Activated CD4-positive, CD25-positive, alpha-beta regulatory T cell treated with anti-CD3 and anti-CD28 coated beads, Interleukin-2, amount 50 U/mL, for 24 hours (primary cell): ENCODE results near the gene HIGD1A.

Source experiments
- ATAC-seq, 2 donors: fragments of 150-1000 bp; cut with Tn5 transposase; one replicate each; pipeline ENCODE4 v1.10.0; 2021; ENCODE audit warnings: mild to moderate bottlenecking in 1 of 2, moderate library complexity in 1 of 2

Gene HIGD1A

DNA sequence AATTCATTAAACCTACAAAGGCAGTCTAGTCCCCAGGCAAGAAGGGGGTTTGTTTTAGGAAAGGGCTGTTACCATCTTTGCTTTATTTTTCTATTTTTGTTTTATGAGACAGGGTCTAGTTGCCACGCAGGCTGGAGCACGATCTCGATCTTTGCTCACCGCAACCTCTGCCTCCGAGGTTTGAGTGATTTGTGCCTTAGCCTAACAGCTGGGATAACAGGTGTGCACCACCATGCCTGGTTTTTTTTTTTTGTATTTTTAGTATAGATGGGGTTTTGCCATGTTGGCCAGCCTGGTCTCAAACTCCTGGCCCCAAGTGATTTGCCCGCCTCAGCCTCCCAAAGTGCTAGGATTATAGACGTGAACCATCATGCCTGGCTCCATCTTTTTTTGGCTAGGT, 4.9 kb downstream of the HIGD1A start:
- ATAC-seq, result no peak

DNA sequence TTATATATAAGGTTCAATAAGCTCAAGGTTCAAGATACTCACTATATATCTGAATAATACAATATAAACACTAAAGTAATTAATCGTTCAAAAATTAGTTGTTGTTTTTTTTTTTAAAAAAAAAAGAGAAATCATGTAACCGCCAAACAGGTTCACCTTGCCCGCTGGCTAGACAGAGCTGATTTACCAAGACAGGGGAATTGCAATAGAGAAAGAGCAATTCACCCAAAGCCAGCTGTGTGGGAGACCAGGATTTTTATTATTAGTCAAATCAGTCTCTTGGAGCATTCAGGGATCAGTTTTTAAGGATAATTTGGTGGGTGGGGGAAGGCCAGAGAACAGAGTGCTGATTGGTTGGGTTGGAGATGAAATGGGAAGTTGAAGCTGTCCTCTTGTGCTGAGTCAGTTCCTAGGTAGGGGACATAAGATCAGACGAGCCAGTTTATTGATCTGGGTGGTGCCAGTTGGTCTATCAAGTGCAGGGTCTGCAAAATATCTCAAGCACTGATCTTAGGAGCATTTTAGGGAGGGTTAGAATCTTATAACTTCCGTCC, 7.9 kb downstream of the HIGD1A start:
- no peak for ATAC-seq

DNA sequence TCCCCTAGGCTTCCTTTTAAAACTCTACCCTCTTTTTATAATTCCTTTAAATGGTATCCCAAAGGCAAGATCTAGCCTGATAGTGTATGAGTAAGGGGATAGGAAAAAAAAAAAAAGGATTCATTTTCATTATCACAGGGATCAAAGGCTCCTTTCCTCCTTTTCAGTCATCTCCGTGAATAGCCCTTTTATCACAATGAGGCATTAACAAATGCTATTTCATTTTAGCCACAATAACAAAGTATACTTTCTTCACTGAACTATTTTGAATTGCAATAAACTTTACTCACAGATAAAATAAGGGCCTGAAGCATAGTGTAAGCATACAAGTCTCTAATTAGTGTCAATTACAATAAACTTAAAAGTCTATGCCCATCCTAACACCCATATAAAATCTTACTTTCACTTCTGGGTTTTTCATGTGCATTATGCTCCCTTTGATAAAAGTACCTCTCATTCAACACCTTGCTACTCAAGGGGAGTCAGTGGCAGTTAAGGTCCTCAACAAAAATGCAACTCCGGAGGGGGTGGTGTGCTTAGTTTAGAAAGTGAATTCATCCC, 8.6 kb downstream of the HIGD1A start:
- ATAC-seq, result no peak

DNA sequence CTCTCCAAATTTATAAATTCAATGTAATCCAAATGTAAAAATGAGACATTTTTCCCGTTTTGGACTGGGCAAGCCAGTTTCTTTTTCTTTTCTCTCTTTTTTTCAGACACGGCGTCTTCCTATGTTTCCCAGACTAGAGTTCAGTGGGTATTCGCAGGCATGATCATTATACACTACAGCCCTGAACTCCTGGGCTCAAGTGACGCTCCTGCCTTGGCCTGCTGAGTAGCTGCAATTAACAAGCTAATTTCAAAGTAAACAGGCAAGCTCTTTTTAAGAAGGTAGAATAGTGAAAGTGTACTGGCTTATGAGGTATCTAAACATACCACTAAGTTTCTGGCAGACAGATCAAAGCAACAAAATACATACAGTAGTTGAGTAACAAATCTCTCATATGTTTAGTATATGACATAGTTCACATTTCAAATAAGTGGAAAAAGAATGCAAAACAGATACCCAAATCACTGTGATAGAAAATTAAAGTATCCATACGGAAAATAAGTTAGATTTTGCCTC, 13.5 kb downstream of the HIGD1A start:
- ATAC-seq, result no peak

DNA sequence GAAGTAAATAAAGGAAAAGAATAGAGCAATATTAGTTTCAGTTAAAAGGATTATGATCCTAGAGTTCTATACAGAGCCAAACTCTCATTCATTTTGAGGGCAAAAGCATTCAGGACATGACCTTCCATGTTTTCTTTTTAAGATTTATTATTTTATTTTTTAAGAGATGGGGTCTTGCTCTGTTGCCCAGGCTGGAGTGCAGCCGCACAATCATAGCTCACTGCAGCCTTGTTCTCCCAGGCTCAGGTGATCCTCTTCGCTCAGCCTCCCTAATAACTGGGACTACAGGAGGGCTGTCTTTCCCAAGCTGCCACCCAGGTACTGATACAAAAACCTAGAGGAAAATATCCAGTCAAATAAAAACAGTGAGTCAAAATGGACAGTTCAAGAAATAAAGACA, 17.7 kb downstream of the HIGD1A start:
- no peak for ATAC-seq

DNA sequence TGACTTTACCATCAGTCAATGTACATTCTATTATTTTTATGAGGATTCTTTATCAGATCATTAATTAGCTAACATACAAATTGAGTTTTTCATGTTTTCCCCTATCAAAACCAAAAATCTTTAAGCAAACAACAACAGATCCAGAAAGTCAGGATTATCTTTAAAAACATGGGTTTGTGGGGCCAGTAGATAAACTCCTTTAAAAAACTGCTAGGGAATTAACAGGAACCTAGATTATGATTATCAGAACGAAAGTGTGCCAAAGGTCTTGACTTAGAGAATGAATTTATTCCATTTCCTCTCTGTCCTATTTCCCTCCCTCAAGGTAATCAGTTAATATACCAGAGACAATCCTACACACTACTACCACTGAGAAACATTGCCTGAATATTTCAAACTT, 18.1 kb downstream of the HIGD1A start:
- no peak for ATAC-seq

DNA sequence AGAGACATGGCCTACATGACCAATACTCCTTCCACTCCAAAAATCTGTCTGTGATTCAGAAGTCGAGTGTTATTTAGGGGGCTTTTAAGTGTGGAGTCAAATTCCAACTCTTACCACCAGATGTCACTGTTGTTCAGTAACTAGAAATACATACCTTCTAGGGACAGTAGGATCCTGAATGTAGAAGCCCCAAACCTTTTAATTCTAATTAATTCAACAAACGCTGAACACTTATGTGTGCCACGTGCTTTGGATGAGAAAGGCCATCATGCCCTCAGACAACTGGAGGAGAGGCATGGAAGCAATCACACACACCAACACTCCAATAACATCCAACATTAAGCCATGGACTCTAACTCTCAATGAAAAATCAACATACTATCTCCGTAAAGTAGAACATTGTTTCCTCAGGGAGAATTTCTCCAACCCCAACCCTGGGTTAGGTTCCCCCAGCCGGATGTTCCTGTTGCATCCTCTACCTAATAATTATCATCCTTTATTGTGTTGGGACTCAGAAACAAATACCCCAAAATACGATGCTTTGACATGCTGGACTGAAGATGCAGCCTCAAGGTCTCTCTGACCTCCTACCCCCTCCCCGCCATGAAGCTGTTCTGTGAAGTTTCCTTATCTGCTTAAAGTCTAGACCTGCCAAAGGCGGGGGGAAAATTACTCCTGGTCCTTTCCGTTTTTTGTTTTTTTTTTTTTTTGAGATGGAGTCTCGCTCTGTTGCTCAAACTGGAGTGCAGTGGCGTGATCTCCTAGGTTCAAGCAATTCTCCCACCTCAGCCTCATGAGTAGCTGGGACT, 23.2 kb downstream of the HIGD1A start:
- peak; percentile 64 to 70 for ATAC-seq

DNA sequence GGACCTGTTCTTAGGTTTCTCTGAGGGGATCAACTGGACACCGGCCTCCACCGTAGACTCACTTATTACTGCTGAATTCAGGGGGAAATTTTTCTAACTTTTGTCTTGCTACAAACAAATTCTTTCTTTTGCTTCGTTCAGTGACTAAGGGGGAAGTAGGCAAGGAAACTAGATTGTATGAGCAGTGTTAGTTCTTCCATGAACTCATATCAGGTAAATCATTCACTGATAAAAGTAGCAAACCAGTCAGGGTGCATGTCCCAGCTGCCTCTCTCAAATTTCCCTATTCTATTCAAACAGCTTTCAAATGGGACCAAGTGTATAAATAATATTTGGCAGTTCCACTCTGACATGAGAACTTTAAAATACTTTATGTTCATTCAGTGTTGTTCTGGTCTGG, 23.9 kb downstream of the HIGD1A start:
- no peak for ATAC-seq

DNA sequence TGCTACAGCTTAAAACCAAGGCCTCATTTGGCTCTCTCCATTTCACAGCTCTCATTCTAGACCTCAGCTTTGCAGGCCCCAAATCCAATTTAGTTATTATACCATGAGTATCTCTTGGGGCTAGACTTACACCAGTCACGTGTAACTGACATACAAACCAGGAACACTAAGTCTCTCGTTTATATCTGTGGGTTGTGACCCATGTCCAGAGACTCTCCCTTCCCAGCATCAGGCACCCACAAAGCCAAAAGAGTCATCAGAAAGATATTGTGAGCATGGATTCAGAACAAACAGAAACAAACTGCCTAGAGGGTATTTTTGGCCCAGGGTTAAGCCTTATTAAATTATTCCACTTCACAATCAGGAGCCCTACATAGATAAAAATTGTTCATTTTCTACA, 25.6 kb downstream of the HIGD1A start:
- ATAC-seq, result no peak

DNA sequence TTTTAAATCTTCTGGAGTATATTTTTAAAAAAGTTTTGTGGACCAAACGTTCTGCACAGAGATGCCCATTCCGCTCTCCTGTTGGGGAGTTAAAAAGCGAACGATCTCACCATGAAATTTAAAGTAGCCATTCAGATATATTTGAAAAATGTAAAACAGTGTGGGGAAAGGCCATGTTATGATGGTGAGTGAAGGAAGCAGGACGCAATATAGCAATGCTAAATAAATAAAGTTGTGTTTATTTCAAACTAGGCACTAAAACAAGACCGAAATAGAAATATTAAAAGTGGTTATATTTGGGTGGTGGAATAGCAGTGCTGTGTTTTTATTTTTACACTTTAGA, 30.9 kb downstream of the HIGD1A start:
- no peak for ATAC-seq

DNA sequence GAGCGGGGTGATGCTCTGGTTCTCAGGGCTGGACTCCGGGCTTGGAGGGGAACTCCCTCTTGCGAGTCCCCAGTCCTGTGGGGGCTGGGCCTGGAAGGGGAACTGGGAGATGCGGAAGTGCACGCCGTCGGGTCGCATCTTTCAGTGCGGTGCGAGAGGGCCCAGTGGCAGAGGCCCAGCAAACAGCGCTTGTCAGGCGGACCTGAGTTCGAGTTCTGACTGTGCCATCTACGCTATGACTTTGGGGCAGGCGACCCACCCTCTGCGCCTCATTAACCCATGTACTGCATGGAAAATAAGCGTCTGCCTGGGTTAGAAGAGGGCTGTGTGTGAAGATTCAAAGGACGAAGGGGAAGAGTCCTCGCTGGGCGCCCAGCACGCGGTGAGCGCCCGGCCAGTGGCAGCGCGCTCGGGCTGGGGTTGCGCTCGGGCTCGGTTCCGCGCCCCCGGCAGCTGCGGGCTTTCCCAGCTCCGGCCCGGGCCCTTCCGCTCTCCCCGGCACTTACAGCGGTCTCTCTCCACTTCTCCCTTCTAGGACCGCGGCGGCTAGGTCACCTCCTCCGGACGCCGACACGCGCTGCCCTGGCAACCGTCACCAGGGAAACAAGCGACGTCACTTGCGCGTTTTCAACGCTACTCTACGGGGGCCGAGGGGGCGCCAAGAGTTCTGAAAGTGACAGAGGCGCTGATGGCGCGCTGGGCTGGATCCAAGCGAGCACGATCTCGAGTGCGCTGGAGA, 31.5 kb downstream of the HIGD1A start, which contains the start of gene CCDC13:
TSS of gene CCDC13 (minus strand) at position 584 of the 739 bp plus-strand sequence. CDS start 14,908 bp downstream, outside the sequence.
- peak; percentile 94 to 95 for ATAC-seq

DNA sequence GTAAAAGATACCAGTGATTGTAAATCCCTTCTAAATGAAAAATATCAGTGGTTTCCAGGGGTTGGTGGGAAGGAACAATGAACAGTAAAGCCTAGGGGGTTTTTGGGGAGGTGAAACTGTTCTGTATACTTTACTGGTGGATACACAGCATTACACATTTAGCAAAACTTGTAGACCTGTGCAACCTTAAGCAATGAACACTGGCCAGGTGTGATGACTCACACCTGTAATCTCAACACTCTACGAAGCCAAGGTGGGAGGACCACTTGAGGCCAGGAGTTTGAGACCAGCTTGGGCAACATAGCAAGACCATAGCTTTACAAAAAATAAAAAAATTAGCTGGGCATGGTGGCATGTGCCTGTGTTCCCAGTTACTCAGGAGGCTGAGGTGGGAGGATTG, 33.0 kb downstream of the HIGD1A start:
- no peak for ATAC-seq

DNA sequence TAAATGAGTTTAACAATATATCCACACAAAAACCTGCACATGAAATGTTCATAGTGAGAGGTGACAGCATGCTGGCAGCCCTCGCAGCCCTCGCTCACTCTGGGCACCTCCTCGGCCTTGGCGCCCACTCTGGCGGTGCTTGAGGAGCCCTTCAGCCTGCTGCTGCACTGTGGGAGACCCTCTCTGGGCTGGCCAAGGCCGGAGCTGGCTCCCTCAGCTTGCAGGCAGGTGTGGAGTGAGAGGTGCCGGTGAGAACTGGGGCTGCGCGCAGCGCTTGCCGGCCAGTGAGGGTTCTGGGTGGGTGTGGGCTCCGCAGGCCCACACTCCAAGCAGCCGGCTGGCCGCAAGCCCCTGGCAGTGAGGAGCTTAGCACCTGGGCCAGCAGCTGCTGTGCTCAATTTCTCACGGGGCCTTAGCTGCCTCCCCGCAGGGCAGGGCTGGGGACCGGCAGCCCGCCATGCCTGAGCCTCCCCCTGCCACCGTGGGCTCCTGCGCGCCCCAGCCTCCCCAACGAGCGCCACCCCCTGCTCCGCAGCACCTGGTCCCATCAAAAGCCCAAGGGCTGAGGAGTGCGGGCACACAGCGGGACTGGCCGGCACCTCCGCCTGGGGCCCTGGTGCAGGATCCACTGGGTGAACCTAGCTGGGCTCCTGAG, 34.7 kb downstream of the HIGD1A start:
- no peak for ATAC-seq

DNA sequence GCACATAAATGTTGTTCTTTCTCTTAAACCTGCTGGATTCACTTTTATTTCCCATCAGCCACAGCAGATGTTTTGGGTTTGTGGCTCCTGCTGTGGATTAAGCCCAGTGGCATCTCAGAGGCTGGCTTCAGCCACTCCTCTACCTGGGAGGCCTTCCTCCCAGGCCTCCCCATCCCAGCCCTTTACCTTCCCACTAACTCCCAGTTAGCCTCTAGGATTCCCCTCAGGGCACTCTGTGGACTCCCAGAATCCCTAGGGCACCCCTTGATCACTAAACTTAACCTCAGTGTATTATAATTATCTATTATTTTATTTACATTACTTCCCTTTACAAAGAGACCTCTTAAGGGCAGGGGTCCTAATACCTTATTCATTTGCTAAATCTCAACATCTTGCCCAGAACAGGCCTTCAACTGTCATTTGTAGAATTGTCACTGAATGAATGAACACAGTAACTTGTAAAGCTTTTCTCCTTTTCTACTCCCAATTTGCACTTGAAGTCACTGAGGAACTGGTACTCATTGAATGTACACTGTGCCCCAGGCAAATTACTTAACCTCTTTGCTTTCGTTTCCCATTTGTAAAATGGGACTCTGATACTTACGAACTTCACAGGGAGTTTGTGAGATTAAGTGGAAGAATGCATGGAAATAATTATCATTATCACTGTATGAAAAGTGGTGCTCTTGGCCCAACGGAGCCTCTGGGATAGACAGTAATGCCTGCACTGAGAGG, 39.6 kb downstream of the HIGD1A start:
- ATAC-seq, result no peak

DNA sequence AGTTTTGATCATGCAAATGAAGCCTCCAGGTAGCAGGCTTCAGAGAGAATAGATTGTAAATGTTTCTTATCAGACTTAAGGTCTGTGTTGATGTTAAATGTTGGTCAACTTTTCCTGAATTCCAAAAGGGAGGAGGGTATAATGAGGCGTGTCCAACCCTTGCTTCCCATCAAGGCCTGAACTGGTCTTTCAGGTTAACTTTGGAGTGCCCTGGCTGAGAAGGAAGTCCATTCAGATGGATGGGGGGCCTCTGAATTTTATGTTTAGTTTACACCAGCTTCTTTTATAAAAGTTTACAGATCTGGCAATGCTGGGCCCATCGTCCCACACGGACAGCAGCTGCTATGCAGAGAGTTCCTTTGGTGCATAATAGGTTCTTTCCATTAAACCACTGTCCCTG, 40.2 kb downstream of the HIGD1A start:
- no peak for ATAC-seq

DNA sequence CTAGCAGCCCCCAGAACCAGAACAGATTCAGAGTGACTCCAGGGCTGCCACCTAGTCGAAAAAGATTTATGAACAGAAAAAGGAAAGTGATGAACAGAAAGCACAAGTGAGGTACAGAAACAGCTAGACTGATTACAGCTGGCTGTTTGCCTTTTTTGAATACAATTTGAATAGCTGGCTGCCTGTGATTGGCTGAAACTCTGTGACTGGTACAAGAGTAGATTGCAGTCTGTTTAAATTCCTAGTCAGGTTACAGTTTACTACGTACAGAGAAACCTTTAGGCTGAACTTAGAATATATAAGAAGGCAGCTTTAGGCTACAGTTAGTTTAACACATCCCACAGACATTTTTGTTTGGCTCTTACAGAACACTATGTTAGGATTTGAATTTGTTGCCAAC, 41.3 kb downstream of the HIGD1A start:
- ATAC-seq, result no peak

DNA sequence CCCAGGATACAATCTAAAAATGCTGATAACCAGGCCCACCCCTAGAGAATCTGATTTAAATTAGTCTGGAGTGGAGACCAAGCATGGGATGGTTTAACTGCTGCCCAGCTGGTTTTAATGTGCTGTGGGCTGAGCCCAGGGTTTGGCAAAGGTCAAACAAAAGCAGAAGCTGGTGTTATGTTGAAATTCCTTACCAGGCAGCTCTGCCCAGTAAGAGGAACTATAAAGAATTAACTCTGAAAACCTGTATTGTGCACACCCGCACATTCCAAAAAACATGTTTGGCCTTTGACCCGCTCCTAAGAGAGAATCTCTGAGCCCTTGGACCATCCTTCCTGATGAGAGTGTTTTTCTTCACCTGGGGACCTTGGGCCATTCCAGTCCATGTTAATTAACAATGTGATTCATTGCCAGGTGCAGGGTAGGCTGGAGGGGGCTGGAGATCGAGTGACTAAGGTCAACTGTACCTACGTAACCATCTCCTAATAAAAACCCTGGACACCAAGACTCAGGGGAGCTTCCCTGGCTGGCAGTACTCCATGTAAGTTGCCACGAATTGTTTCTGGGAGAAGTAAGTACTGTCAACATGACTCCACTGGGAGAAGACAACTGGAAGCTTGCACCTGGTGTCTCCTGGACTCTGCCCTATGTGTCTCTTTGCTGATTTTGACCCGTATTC, 42.1 kb downstream of the HIGD1A start:
- ATAC-seq, result no peak

DNA sequence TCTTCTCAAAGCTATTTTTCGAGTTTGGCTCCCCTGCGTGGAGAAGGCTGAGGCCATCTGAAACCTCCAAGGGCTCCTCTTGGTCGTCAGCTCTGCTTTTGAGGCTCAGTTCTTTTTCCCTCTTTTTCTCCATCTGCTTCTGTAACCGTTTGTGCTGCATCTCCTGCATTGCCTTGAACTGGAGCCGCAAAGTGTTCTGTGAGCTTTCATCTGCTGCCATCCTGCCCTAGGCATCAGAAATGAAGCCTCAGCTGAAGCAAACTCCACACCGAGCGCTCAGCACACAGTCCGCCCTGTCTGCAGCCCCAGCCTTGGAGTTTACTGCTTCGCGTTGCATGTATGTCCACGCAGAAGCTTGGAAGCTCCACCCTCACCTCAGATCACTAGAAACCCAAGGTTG, 46.2 kb downstream of the HIGD1A start:
- ATAC-seq, result no peak

DNA sequence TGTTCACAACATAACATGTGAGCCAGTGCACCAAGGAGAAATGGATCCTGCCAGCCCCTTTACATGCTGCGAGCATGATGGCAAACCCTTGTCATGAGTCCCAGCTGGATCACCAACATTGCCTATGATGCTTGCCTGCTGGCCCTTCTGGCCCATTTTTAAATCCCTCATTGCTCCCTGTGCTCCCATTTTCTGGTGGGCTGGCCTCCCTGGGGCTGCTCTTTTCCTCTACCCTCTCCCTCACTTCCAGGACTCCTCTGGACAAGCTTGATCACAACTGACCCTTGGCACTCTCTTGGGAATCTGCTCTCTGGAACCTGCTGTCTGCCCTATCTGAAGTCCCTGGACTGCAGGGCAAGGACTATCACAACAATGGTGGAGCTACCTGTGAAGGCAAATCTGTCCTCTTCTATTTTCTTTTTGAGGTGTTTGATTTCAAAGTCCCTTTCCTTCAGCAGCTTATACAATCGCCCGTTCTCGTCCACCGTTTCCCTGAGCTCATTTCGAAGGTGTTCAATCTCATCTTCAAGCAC, 47.5 kb downstream of the HIGD1A start:
- no peak for ATAC-seq

DNA sequence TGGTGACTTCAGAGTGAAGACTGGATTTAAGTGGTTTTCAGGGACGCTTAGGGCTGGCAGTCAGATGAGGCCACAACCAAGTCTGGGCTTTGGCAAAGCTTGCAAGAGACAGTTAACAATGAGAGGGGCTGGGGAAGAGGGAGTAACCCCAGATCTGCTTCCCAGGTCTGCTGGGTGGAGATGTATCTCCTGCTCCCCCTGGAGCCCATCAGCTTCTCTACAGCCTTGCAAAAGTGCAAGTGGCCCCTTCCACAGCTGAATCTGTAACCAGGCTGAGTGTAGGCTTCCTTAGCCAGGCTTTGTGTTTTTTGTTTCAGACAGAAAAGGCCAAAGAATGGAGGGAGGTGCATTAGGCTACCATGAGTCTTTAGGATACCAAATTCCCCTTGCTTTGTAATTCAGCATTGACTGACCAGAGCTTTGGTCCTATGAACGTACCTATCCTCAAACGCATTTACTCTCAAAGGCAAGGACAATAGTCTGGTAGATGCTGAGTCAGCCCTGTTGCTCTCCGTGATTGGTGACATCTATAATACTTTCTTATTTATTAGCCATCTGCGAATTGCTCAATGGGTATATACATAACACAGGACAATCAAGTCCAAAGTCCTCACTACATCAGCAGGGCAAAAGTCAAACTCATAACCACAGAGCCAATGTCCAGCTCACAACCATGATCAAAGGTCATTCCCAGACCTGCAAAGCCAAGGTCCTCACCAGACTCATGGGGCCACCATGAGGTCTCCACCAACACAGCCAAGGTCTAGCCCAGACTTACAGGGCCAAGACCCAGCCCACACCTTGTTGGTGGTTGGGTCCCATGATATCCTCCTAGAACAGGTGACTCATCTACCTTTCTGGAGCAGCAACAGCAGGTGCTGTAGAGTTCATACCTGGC, 48.4 kb downstream of the HIGD1A start:
- ATAC-seq, result no peak
